IPS-18c (cell line): ENCODE results near the gene LMO7.

Source experiments
- H3K4me3 ChIP-seq: 2 replicates; pipeline ENCODE4 v1.7.0; 2013; ENCODE audit warnings: low read depth, mild to moderate bottlenecking, low read length, moderate library complexity; ENCODE audit not compliant: insufficient read depth
- H3K9me3 ChIP-seq: one replicate; pipeline ENCODE4 v1.6.1; 2013; ENCODE audit warnings: mild to moderate bottlenecking, low read length, moderate library complexity; ENCODE audit not compliant: control insufficient read depth, insufficient read depth

LMO7 gene

DNA sequence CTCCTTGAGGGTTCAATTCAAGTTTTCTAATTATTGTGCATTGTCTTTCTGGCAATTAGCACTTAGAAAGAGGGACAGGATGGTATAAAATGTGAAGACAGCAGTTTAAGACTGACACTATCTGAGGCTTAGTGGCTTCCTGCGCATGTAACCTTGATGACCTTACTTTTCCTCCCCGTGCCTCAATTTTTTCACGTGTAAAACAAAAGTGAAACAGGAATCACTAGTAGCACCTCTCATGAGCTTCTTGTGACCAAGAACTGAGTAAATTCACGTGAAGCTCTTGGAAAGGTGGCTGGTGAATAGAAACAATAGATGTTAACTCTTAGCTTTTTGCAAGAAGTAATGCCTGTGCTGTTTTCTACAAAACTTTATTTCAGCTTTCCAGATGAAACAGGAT is 233.9 kb downstream of the LMO7 start:
- Histone ChIP-seq H3K9me3 (no peaks in the 10 kb centered on the region), H3K4me3 (no peak overlapping the region)

- H3K9me3 ChIP-seq = no peaks in the 10 kb centered on the region
- H3K4me3 ChIP-seq = no peak overlapping the region
These were observed 234.3 kb downstream of the LMO7 start for GRCh38 chr13:75870397-75870903.

GRCh38 chr13:75871059-75871458 is 234.9 kb downstream of the LMO7 start:
- no peaks in the 10 kb centered on the region for H3K9me3 ChIP-seq
- H3K4me3 ChIP-seq = no peak overlapping the region

GRCh38 chr13:75872980-75873379 is 236.8 kb downstream of the LMO7 start:
- Histone ChIP-seq H3K9me3 (no peaks in the 10 kb centered on the region), H3K4me3 (no peak overlapping the region)

- Histone ChIP-seq H3K9me3 (no peaks in the 10 kb centered on the region), H3K4me3 (no peak overlapping the region)
These were observed 237.4 kb downstream of the LMO7 start for GRCh38 chr13:75873494-75873893.

- no peak overlapping the region for H3K4me3 ChIP-seq
- H3K9me3 ChIP-seq = no peaks in the 10 kb centered on the region
These were observed 239.3 kb downstream of the LMO7 start for GRCh38 chr13:75875450-75875849.

DNA sequence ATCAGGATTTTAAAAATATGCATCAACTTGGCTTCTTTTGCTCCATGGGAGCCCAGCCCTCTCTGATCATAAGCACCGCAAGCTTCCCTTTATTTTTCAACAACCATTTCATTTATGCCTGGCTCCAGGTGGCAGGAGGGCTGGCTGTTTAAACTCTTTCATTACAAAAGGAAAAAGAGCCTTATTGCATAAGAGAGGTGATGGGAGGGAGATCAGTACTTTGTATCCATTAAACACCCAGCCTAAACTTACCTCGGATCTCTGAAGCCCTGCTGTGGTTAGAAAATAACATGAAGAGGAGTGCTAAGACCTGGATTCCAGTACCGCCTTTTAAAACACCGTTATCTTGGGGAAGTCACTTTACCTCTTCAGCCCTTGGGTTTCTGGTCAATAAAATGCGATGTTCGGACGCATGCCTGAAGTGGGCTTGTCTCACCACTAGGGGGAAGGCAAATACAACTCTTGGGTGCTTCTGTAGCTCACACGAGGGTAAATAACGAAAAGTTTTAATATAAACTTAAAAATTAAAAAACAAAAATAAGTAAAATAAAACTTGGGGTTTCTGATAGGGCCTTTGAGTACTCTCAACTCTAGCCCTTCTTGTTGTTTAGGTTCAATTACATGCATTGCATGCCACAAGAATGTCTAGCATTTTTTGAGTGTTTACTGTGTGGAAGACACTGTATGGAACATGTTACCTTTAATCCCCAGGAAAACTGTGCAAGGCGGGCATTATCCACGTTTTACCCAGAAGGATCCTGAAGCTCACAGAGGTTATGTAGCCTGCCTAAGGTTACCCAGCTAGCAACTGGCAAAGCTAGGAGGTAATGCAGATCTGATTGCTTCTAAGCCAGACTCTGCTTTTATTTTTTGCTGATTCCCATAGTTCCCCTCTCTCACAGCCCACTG is 240.3 kb downstream of the LMO7 start:
- H3K4me3 ChIP-seq = no peak overlapping the region

DNA sequence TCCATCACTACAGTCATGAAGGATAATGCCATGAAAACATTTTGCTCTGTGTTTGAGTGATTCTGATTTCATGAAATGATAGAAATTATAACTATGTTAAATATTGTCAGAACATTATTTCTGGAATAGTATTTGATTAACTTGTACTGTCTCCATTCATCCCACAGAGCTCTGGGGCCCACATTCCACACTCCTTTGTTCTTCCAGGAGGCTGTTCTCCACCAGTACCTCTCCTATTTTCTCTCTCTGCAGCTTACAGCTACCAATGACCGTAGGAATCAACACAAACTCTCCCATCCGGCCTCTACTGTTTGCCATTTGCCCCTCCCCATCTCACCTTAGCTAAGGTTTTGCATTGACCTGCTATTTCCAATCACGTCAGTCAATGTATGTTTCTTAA is 240.9 kb downstream of the LMO7 start:
- Histone ChIP-seq H3K4me3 (no peak overlapping the region), H3K9me3 (no peaks in the 10 kb centered on the region)

More for the DNA sequence above, 240.3 kb downstream of the LMO7 start:
- H3K9me3 ChIP-seq = no peaks in the 10 kb centered on the region

- no peaks in the 10 kb centered on the region for H3K9me3 ChIP-seq
- no peak overlapping the region for H3K4me3 ChIP-seq
These were observed 243.5 kb downstream of the LMO7 start for GRCh38 chr13:75879656-75880055.

GRCh38 chr13:75881109-75881775 is 245.1 kb downstream of the LMO7 start:
- Histone ChIP-seq H3K4me3 (no peak overlapping the region), H3K9me3 (no peaks in the 10 kb centered on the region)

- H3K9me3 ChIP-seq = no peaks in the 10 kb centered on the region
- no peak overlapping the region for H3K4me3 ChIP-seq
These were observed 246.1 kb downstream of the LMO7 start for GRCh38 chr13:75882261-75882660.

- Histone ChIP-seq H3K9me3 (no peaks in the 10 kb centered on the region), H3K4me3 (no peak overlapping the region)
These were observed 253.3 kb downstream of the LMO7 start for GRCh38 chr13:75889427-75889826.

GRCh38 chr13:75895168-75895567 is 259.0 kb downstream of the LMO7 start:
- H3K4me3 ChIP-seq = no peak overlapping the region
- no peaks in the 10 kb centered on the region for H3K9me3 ChIP-seq

GRCh38 chr13:75896271-75896670 is 260.1 kb downstream of the LMO7 start:
- Histone ChIP-seq H3K4me3 (no peak overlapping the region), H3K9me3 (no peaks in the 10 kb centered on the region)

DNA sequence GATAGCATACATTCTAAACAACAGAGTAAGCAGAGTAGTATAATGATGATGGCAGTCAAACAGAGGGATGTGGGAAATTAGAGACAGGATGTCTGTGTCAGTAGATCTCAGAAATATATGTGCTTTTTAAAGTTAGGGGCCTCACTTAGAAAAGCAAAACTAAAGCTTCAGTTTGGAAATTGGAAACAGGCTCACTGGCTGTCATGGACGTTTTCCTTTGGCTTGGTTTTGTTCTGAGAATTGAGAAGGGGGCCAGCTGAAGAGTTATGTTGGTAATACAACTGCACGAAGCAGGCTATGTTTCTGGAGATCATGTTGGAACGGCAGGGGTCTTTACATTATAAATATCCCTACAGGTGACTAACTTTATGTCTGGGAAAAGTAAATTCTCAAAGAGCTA is 261.3 kb downstream of the LMO7 start:
- H3K9me3 ChIP-seq = no peaks in the 10 kb centered on the region
- no peak overlapping the region for H3K4me3 ChIP-seq

- no peaks in the 10 kb centered on the region for H3K9me3 ChIP-seq
- no peak overlapping the region for H3K4me3 ChIP-seq
These were observed 265.4 kb downstream of the LMO7 start for GRCh38 chr13:75901501-75901900.

DNA sequence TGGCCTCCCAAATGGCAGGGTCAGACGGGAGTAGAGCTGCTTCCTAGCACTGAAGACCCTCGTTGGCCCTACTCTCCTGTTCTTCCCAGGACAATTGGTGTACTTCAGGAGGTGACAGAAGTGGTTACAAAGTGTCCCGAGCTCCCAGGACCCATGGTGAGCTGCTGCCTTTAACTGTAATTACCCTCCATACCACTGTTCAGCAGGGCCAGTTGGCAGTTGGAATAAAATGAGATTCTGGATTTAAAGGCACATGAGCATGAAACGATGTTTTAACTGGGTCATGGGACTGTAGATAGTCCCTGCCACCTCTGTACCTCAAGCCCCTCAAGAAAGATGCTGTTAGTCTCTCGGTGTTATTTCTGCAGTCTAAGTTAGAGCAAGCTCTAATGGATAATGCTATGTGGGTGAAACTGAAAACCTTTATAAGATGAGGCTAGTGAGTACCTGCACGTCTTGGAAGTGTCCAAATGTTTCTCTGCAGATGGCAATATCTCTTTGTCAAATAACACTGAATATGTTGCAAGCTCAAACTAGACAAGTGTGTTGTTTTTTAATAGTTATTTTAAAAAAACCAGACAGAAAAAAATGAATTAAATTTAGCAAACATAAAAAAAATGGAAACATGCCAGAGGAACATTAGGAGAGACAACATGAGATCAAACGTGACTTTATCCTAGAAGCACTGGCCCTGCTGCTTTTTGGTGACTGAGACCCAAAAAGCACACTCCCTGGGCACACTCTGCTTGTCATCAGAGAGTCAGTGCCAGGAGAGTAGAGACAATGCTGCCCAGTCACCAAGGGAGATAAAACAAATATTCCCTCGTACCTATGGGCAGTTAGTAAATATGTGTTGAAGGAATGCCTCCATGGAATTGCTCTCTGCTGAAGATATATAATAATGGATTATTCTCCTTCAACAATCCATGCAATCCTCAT is 266.3 kb downstream of the LMO7 start:
- Histone ChIP-seq H3K9me3 (no peaks in the 10 kb centered on the region), H3K4me3 (no peak overlapping the region)
